HCT116 (cell line): ENCODE measurements around the gene TFB2M. TPM values are rescaled to one million over a fixed set of nuclear protein-coding genes. Genes with fewer than 3 reads are reported as not detected.

Source experiments
- ATAC-seq: fragments of 200-7000 bp; cut with Tn5 transposase; 2 replicates; pipeline ENCODE4 v1.9.1; 2020; ENCODE audit warnings: mild to moderate bottlenecking, moderate library complexity
- BruUV-seq: library from RNA; stranded (reverse); fragments of 400-500 nt; replicated peaks from 2 replicates; lab custom pipeline; 2021; lab: Mats Ljungman, UMichigan
- CTCF ChIA-PET: fragments of 300-600 bp; sonication (Branson Sonifier 250); formaldehyde crosslinking; loops from one replicate; lab custom pipeline; 2021; ENCODE audit warnings: antibody characterized with exemption; lab: Charles Lee
- POLR2A ChIA-PET: fragments of 300-600, 350-600 bp; sonication (Branson Sonifier 250); formaldehyde crosslinking; loops from one replicate; lab custom pipeline; 2021; ENCODE audit warnings: antibody characterized with exemption; lab: Charles Lee
- RAD21 ChIA-PET, 2 experiments: fragments of 300-600 bp; sonication (Branson Sonifier 250); formaldehyde crosslinking; loops; one replicate each; lab custom pipeline; 2023; ENCODE audit warnings: low total read pairs in 2 of 2; ENCODE audit not compliant: uncharacterized antibody in 2 of 2, unreplicated experiment in 2 of 2, low non-redundant PET in 1 of 2; lab: Charles Lee
- DNase-seq: peaks from one replicate; pipeline ENCODE4 v3.0.0-alpha.2; 2010; ENCODE audit warnings: low read depth, low spot score
- H2AFZ ChIP-seq: fragments of 200-600 bp; shearing (Covaris generic), sonication (generic); 2 replicates; pipeline ENCODE4 v1.6.1; 2017; ENCODE audit warnings: low read depth, mixed run types, mixed read lengths, antibody characterized with exemption, low read length; ENCODE audit not compliant: poor library complexity, severe bottlenecking
- H3K27ac ChIP-seq: 2 replicates; pipeline ENCODE4 v1.5.1; 2012; ENCODE audit warnings: low read depth, low read length
- H3K27me3 ChIP-seq: fragments of 200-600 bp; sonication (generic); 2 replicates; pipeline ENCODE4 v1.6.1; 2016; ENCODE audit warnings: mixed run types, low read length, mixed read lengths; ENCODE audit not compliant: insufficient read depth
- H3K36me3 ChIP-seq, 2 experiments: fragments of 200-500 bp in 1 of 2; fragments of 200-600 bp in 1 of 2; sonication (Bioruptor generic) in 1 of 2; sonication (generic) in 1 of 2; 2 replicates each; pipeline versions ENCODE4 v1.5.1 to v1.6.1; 2014 to 2016; ENCODE audit warnings: low read length in 2 of 2, inconsistent platforms in 1 of 2, mixed read lengths in 1 of 2, mixed run types in 1 of 2; ENCODE audit not compliant: insufficient read depth in 2 of 2, control insufficient read depth in 1 of 2
- H3K4me1 ChIP-seq, 2 experiments: fragments of 200-600 bp in 1 of 2; sonication (generic) in 1 of 2; 2 replicates each; pipeline versions ENCODE4 v1.5.1 to v1.6.1; 2012 to 2017; ENCODE audit warnings: low read length in 2 of 2, inconsistent platforms in 1 of 2, mild to moderate bottlenecking in 1 of 2, mixed read lengths in 1 of 2, mixed run types in 1 of 2, moderate library complexity in 1 of 2; ENCODE audit not compliant: insufficient read depth in 2 of 2, control insufficient read depth in 1 of 2
- H3K4me2 ChIP-seq: fragments of 200-600 bp; sonication (generic); 2 replicates; pipeline ENCODE4 v1.6.1; 2017; ENCODE audit warnings: mixed run types, low read length, mixed read lengths
- H3K4me3 ChIP-seq, 2 experiments: fragments of 200-600 bp in 1 of 2; sonication (generic) in 1 of 2; replicated peaks in 1 of 2; 2 replicates each; pipeline ENCODE4 v1.5.1; 2011 to 2016; ENCODE audit warnings: low read length in 2 of 2, control low read depth in 1 of 2, low read depth in 1 of 2, mild to moderate bottlenecking in 1 of 2, mixed read lengths in 1 of 2, mixed run types in 1 of 2
- H3K79me2 ChIP-seq: fragments of 200-600 bp; sonication (generic); 2 replicates; pipeline ENCODE4 v1.6.1; 2017; ENCODE audit warnings: mild to moderate bottlenecking, mixed run types, low read length, moderate library complexity, mixed read lengths; ENCODE audit not compliant: insufficient read depth
- H3K9ac ChIP-seq: fragments of 200-600 bp; sonication (generic); 2 replicates; pipeline ENCODE4 v1.6.1; 2016; ENCODE audit warnings: low read length, mixed read lengths
- H3K9me2 ChIP-seq: fragments of 200-600 bp; sonication (generic), shearing (Covaris generic); 2 replicates; pipeline ENCODE4 v1.6.1; 2017; ENCODE audit warnings: mixed run types, mild to moderate bottlenecking, moderate library complexity; ENCODE audit not compliant: insufficient read depth
- H3K9me3 ChIP-seq, 2 experiments: fragments of 200-500 bp in 1 of 2; fragments of 200-600 bp in 1 of 2; sonication (Bioruptor generic) in 1 of 2; sonication (generic) in 1 of 2; 2 replicates each; pipeline ENCODE4 v1.6.1; 2014 to 2017; ENCODE audit warnings: low read length in 2 of 2, mixed read lengths in 2 of 2, inconsistent platforms in 1 of 2, low read depth in 1 of 2, mild to moderate bottlenecking in 1 of 2, mixed run types in 1 of 2, moderate library complexity in 1 of 2; ENCODE audit not compliant: control insufficient read depth in 1 of 2, insufficient read depth in 1 of 2
- H4K20me1 ChIP-seq: fragments of 200-600 bp; sonication (generic), shearing (Covaris generic); 2 replicates; pipeline ENCODE4 v1.6.1; 2017; ENCODE audit warnings: mixed run types, mild to moderate bottlenecking, moderate library complexity; ENCODE audit not compliant: insufficient read depth
- CBX3 ChIP-seq: IDR thresholded peaks from 2 replicates; pipeline ENCODE4 v1.6.1; 2012; ENCODE audit warnings: low read depth
- CEBPB ChIP-seq: IDR thresholded peaks from 2 replicates; pipeline ENCODE4 v1.6.1; 2012; ENCODE audit warnings: low read depth
- EGR1 ChIP-seq: IDR thresholded peaks from 2 replicates; pipeline ENCODE4 v1.6.1; 2012; ENCODE audit warnings: low read depth
- ELF1 ChIP-seq: IDR thresholded peaks from 2 replicates; pipeline ENCODE4 v1.6.1; 2012; ENCODE audit warnings: low read depth, borderline replicate concordance
- EZH2 ChIP-seq: fragments of 200-600 bp; sonication (generic); IDR thresholded peaks from 2 replicates; pipeline ENCODE4 v1.6.1; 2017; ENCODE audit warnings: antibody characterized with exemption, mixed run types
- JUND ChIP-seq: IDR thresholded peaks from 2 replicates; pipeline ENCODE4 v1.6.1; 2012
- POLR2A ChIP-seq: IDR thresholded peaks from 2 replicates; pipeline ENCODE4 v1.7.0; 2011; ENCODE audit warnings: borderline replicate concordance; ENCODE audit not compliant: insufficient read depth, insufficient read length; ENCODE audit errors: extremely low read depth
- RAD21 ChIP-seq: IDR thresholded peaks from 2 replicates; pipeline ENCODE4 v1.6.1; 2012; ENCODE audit warnings: low read depth, mild to moderate bottlenecking
- SIN3A ChIP-seq: IDR thresholded peaks from 2 replicates; pipeline ENCODE4 v1.6.1; 2012; ENCODE audit warnings: low read depth
- SRF ChIP-seq: IDR thresholded peaks from 2 replicates; pipeline ENCODE4 v1.6.1; 2012; ENCODE audit warnings: low read depth
- YY1 ChIP-seq: IDR thresholded peaks from 2 replicates; pipeline ENCODE4 v1.6.1; 2011; ENCODE audit warnings: low read length, low read depth, moderate library complexity, mild to moderate bottlenecking; ENCODE audit not compliant: insufficient replicate concordance; ENCODE audit errors: extremely low read depth
- ZFX ChIP-seq: fragments of 450-650 bp; IDR thresholded peaks from 2 replicates; pipeline ENCODE4 v1.6.1; 2017
- ZNF274 ChIP-seq: fragments of 200-500 bp; sonication (Bioruptor generic); IDR thresholded peaks from 2 replicates; pipeline ENCODE4 v1.6.1; 2014; ENCODE audit warnings: mild to moderate bottlenecking, low read depth, low read length, inconsistent platforms
- intact Hi-C: fragments of 100-400 bp; cut with micrococcal nuclease; formaldehyde crosslinking; loops from 2 replicates; pipeline ENCODE4 v1.10.0; 2022
- total RNA-seq: library from RNA; stranded (reverse); gene quantifications from one replicate; pipeline ENCODE4 v1.2.1, GENCODE V29; 2021; ENCODE audit not compliant: unreplicated experiment
- TF ChIP-seq, protein P1 (sequence below), 3 experiments: fragments of 200-600 bp in 1 of 3; sonication (generic) in 1 of 3; IDR thresholded peaks in 2 of 3; conservative IDR thresholded peaks in 1 of 3; 2 replicates each; pipeline ENCODE4 v1.5.1; 2012 to 2017; ENCODE audit warnings: low read depth in 2 of 3, low read length in 2 of 3, antibody characterized with exemption in 1 of 3, borderline replicate concordance in 1 of 3, control low read depth in 1 of 3, mild to moderate bottlenecking in 1 of 3, mixed read lengths in 1 of 3, mixed run types in 1 of 3, moderate library complexity in 1 of 3; ENCODE audit not compliant: insufficient read depth in 1 of 3
- TF ChIP-seq, protein P2 (sequence below): IDR thresholded peaks from 2 replicates; pipeline ENCODE4 v1.6.1; 2012; ENCODE audit warnings: low read depth
- TF ChIP-seq, protein P3 (sequence below): IDR thresholded peaks from 2 replicates; pipeline ENCODE4 v1.6.1; 2012
- TF ChIP-seq, protein P4 (sequence below): IDR thresholded peaks from 2 replicates; pipeline ENCODE4 v1.6.1; 2012

The TFB2M gene
- total RNA-seq, 1 experiment from 2014 or later, result 24.4 TPM

DNA sequence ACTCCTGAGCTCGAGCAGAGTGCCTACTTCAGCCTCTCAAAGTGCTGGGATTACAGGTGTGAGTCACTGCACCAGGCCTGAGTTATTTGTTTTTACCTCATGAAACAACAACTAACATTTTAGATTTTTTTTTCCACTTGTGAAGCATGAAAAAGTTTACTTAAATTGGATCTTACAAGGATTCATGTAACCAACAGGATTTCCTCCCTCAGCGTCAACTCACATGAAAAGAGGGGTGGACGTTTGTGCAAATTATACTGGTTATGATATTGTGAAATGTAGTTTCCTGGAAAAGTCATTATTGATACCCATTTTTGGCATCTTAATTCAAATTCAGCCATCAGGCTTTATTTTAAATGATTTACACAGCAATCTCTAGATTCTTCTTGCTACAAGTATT is 6.7 kb upstream of the TFB2M start:
- DNase-seq (no peak), ATAC-seq (no peak)
- no peak overlapping the region for H3K9ac ChIP-seq
- intact Hi-C loops, result no loop called here
- H4K20me1 ChIP-seq, result peaks cover 3% of the 10 kb centered on the region; the same call in 1 of the 2 replicates
- H3K27me3 ChIP-seq, result no peaks in the 10 kb centered on the region
- no peak overlapping the region for H3K4me2 ChIP-seq
- BruUV-seq, result no TSS peak
- no peak for TF ChIP-seq CBX3
- TF ChIP-seq, protein P1, sequence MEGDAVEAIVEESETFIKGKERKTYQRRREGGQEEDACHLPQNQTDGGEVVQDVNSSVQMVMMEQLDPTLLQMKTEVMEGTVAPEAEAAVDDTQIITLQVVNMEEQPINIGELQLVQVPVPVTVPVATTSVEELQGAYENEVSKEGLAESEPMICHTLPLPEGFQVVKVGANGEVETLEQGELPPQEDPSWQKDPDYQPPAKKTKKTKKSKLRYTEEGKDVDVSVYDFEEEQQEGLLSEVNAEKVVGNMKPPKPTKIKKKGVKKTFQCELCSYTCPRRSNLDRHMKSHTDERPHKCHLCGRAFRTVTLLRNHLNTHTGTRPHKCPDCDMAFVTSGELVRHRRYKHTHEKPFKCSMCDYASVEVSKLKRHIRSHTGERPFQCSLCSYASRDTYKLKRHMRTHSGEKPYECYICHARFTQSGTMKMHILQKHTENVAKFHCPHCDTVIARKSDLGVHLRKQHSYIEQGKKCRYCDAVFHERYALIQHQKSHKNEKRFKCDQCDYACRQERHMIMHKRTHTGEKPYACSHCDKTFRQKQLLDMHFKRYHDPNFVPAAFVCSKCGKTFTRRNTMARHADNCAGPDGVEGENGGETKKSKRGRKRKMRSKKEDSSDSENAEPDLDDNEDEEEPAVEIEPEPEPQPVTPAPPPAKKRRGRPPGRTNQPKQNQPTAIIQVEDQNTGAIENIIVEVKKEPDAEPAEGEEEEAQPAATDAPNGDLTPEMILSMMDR (IDR thresholded peaks at IDR 0.05 in 2 of 3, conservative IDR thresholded peaks at IDR 0.05 in 1 of 3; ENCODE audit: borderline replicate concordance in 1 of 3, insufficient read depth in 1 of 3, low read depth in 2 of 3, low read length in 2 of 3), result no peak
- no peak for TF ChIP-seq CEBPB
- TF ChIP-seq JUND, result no peak
- no peak for TF ChIP-seq POLR2A
- TF ChIP-seq YY1, result no peak
- TF ChIP-seq EZH2, result no peak
- TF ChIP-seq ZFX, result no peak
- no peak for TF ChIP-seq RAD21
- TF ChIP-seq, protein P2, sequence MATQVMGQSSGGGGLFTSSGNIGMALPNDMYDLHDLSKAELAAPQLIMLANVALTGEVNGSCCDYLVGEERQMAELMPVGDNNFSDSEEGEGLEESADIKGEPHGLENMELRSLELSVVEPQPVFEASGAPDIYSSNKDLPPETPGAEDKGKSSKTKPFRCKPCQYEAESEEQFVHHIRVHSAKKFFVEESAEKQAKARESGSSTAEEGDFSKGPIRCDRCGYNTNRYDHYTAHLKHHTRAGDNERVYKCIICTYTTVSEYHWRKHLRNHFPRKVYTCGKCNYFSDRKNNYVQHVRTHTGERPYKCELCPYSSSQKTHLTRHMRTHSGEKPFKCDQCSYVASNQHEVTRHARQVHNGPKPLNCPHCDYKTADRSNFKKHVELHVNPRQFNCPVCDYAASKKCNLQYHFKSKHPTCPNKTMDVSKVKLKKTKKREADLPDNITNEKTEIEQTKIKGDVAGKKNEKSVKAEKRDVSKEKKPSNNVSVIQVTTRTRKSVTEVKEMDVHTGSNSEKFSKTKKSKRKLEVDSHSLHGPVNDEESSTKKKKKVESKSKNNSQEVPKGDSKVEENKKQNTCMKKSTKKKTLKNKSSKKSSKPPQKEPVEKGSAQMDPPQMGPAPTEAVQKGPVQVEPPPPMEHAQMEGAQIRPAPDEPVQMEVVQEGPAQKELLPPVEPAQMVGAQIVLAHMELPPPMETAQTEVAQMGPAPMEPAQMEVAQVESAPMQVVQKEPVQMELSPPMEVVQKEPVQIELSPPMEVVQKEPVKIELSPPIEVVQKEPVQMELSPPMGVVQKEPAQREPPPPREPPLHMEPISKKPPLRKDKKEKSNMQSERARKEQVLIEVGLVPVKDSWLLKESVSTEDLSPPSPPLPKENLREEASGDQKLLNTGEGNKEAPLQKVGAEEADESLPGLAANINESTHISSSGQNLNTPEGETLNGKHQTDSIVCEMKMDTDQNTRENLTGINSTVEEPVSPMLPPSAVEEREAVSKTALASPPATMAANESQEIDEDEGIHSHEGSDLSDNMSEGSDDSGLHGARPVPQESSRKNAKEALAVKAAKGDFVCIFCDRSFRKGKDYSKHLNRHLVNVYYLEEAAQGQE, result no peak
- TF ChIP-seq SIN3A, result no peak
- no peak for TF ChIP-seq EGR1
- TF ChIP-seq ZNF274, result no peak
- TF ChIP-seq, protein P3, sequence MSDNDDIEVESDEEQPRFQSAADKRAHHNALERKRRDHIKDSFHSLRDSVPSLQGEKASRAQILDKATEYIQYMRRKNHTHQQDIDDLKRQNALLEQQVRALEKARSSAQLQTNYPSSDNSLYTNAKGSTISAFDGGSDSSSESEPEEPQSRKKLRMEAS, result no peak
- TF ChIP-seq, protein P4, sequence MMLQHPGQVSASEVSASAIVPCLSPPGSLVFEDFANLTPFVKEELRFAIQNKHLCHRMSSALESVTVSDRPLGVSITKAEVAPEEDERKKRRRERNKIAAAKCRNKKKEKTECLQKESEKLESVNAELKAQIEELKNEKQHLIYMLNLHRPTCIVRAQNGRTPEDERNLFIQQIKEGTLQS, result no peak
- no peak for TF ChIP-seq SRF
- TF ChIP-seq ELF1, result no peak
- ChIA-PET CTCF (no interaction called here), RAD21 (no interaction called here), POLR2A (no interaction called here)
- H2AFZ ChIP-seq, result no peak overlapping the region
- no peak overlapping the region for H3K4me3 ChIP-seq
- no peaks in the 10 kb centered on the region for H3K36me3 ChIP-seq
- H3K79me2 ChIP-seq, result peaks cover 78% of the 10 kb centered on the region
- no peaks in the 10 kb centered on the region for H3K9me2 ChIP-seq
- H3K9me3 ChIP-seq, result no peaks in the 10 kb centered on the region
- no peak overlapping the region for H3K27ac ChIP-seq
- peaks cover 3 to 4% of the 10 kb centered on the region in 2 experiments for H3K4me1 ChIP-seq
